Aorta (tissue), 5 donors: ENCODE data around the gene MIA3. TPM values are rescaled to one million over a fixed set of nuclear protein-coding genes. Genes with fewer than 3 reads are reported as not detected.

Source experiments
- ATAC-seq: fragments of 200-7000 bp; cut with Tn5 transposase; one replicate; pipeline ENCODE4 v1.9.1; 2022; ENCODE audit warnings: moderate library complexity; ENCODE audit not compliant: low FRiP score
- DNase-seq, 2 donors: peaks; one replicate each; pipeline ENCODE4 v3.0.0-alpha.2; 2020
- H3K27ac ChIP-seq, 2 donors: one replicate each; pipeline ENCODE4 v1.5.1; 2013; ENCODE audit warnings: low read length in 2 of 2, mild to moderate bottlenecking in 2 of 2, moderate library complexity in 2 of 2, control low read depth in 1 of 2, inconsistent platforms in 1 of 2, low read depth in 1 of 2
- H3K27me3 ChIP-seq, 2 donors: one replicate each; pipeline ENCODE4 v1.6.1; 2013; ENCODE audit warnings: control low read depth in 1 of 2, low read length in 1 of 2, mild to moderate bottlenecking in 1 of 2, moderate library complexity in 1 of 2; ENCODE audit not compliant: insufficient read depth in 2 of 2, control insufficient read depth in 1 of 2
- H3K36me3 ChIP-seq, 2 donors: one replicate each; pipeline ENCODE4 v1.6.1; 2013; ENCODE audit warnings: control low read depth in 1 of 2, low read length in 1 of 2, mild to moderate bottlenecking in 1 of 2; ENCODE audit not compliant: insufficient read depth in 2 of 2, control insufficient read depth in 1 of 2
- H3K4me1 ChIP-seq, 2 donors: one replicate each; pipeline ENCODE4 v1.6.1; 2013; ENCODE audit warnings: low read length in 2 of 2, control low read depth in 1 of 2, mild to moderate bottlenecking in 1 of 2, moderate library complexity in 1 of 2; ENCODE audit not compliant: insufficient read depth in 2 of 2, control insufficient read depth in 1 of 2
- H3K4me3 ChIP-seq, 2 donors: one replicate each; pipeline ENCODE4 v1.5.1; 2013; ENCODE audit warnings: low read length in 2 of 2, control low read depth in 1 of 2, mild to moderate bottlenecking in 1 of 2
- H3K9me3 ChIP-seq: one replicate; pipeline ENCODE4 v1.6.1; 2013; ENCODE audit warnings: mild to moderate bottlenecking, low read length; ENCODE audit not compliant: control insufficient read depth
- WGBS, 2 donors: extraction: QIAGEN DNeasy Blood & Tissue Kit; methylation state at CpG; one replicate each; pipeline ENCODE4 v1.1.7; 2013; 5-methylcytosine and 5-hydroxymethylcytosine counted together
- intact Hi-C, 2 donors: fragments of 100-400 bp; cut with DNase I; formaldehyde crosslinking; loops; one replicate each; pipeline versions ENCODE4 v1.14.2 to v1.15.0; 2022
- long read RNA-seq, 2 donors: library from polyadenylated mRNA; unstranded; transcript quantifications; one replicate each; pipeline ENCODE4 v2.0.0, GENCODE V29; 2020 to 2021
- polyA plus RNA-seq, 2 donors: library from polyadenylated mRNA; stranded (reverse); fragments of 200-250 nt; gene quantifications; one replicate each; pipeline ENCODE4 v1.2.3, GENCODE V29; 2013
- total RNA-seq, 2 donors: library from RNA; stranded (reverse); fragmentation: NEBNext Ultra II Directional; extraction: Animal tissue kit (Norgen Biotek cat#: 25700); gene quantifications; one replicate each; pipeline ENCODE4 v1.2.1, GENCODE V29; 2021
- donor health status: healthy with polysubstance abuse.
- donor health status: Bipolar disorder and iron deficiency.
- donor health status: DM: no; HTN: no; CAD: no.
- donor health status: DM: no; HTN: no; CAD: no.
- donor health status: DM: yes; HTN: yes; CAD: no.

MIA3 gene
- total RNA-seq (10 to 100 TPM; 55.7 to 67.4 TPM), polyA plus RNA-seq (10 to 100 TPM; 15.7 to 43.3 TPM)
- long read RNA-seq, donor 1, transcript MIA3-201 (23 exons, 2,735 nt), result major isoform, 7 of 42 reads
- long read RNA-seq, donor 1, partial matches to known transcripts, result 19 of 42 reads
- long read RNA-seq, donor 1, other reads (novel, unspliced or antisense), result 16 of 42 reads
- long read RNA-seq, donor 2, full-length matches to known transcripts, result 7 of 47 reads
- long read RNA-seq, donor 2, partial matches to known transcripts, result 6 of 47 reads
- long read RNA-seq, donor 2, other reads (novel, unspliced or antisense), result 34 of 47 reads

GRCh38 chr1:222618001-222618879 is at the start of gene MIA3:
Gene MIA3 (plus strand): TSS chr1:222618097. CDS start chr1:222618111, 14 bp downstream.
- intact Hi-C loops, result no loop called here

GRCh38 chr1:222570837-222571236 is 47.1 kb upstream of the MIA3 start:
- H3K9me3 ChIP-seq, result no peaks in the 10 kb centered on the region
- 96 to 97% methylated on average over 1 of the region's 1 CpG for WGBS, 2 donors

More at GRCh38 chr1:222618001-222618879, at the start of gene MIA3:
- DNase-seq, result peak; percentile 89 to 93
- WGBS, 2 donors, result 0 to 1% methylated on average over 55 to 81 of the region's 81 CpGs
- Histone ChIP-seq H3K27me3 (no peaks in the 10 kb centered on the region), H3K4me1 (no peaks in the 10 kb centered on the region), H3K27ac (peak within 1 kb of the TSS in 1 of 2 donors; percentile 59), H3K4me3 (peak within 1 kb of the TSS; percentile 95 to 96), H3K36me3 (no peaks in the 10 kb centered on the region), H3K9me3 (no peaks in the 10 kb centered on the region)
- peak; percentile 87 for ATAC-seq

GRCh38 chr1:222579316-222579715 is 38.6 kb upstream of the MIA3 start:
- intact Hi-C loops, result no loop called here
- no peak for ATAC-seq
- no peak for DNase-seq
- Histone ChIP-seq H3K36me3 (peaks cover 0 to 3% of the 10 kb centered on the region in 2 donors), H3K9me3 (no peaks in the 10 kb centered on the region), H3K4me1 (no peaks in the 10 kb centered on the region), H3K27ac (no peak overlapping the region), H3K4me3 (no peak overlapping the region), H3K27me3 (no peaks in the 10 kb centered on the region)
- WGBS, 2 donors, result 79 to 81% methylated on average over 3 of the region's 3 CpGs

More at GRCh38 chr1:222570837-222571236, 47.1 kb upstream of the MIA3 start:
- Histone ChIP-seq H3K4me3 (no peak overlapping the region), H3K27ac (no peak overlapping the region), H3K36me3 (peaks cover 0 to 5% of the 10 kb centered on the region in 2 donors), H3K4me1 (no peaks in the 10 kb centered on the region), H3K27me3 (no peaks in the 10 kb centered on the region)
- no peak for DNase-seq
- intact Hi-C loops, result no loop called here
- ATAC-seq, result no peak

- Histone ChIP-seq H3K4me3 (no peak overlapping the region), H3K4me1 (peaks cover 0 to 2% of the 10 kb centered on the region in 2 donors), H3K27me3 (no peaks in the 10 kb centered on the region), H3K36me3 (no peaks in the 10 kb centered on the region), H3K27ac (no peak overlapping the region), H3K9me3 (no peaks in the 10 kb centered on the region)
- WGBS, 2 donors, result 85 to 86% methylated on average over 4 of the region's 4 CpGs
- DNase-seq (no peak), ATAC-seq (no peak)
- intact Hi-C loops, result loop anchor here in 1 of 2 donors (10.0 kb wide), 1 partner anchor 53 kb away; no protein-coding TSS in a partner anchor
Observed at GRCh38 chr1:222582099-222582774, 35.7 kb upstream of the MIA3 start.

- WGBS, 2 donors, result 74 to 76% methylated on average over 5 of the region's 5 CpGs
- Histone ChIP-seq H3K9me3 (no peaks in the 10 kb centered on the region), H3K27ac (no peak overlapping the region), H3K4me3 (no peak overlapping the region), H3K36me3 (no peaks in the 10 kb centered on the region), H3K4me1 (peaks cover 0 to 2% of the 10 kb centered on the region in 2 donors), H3K27me3 (no peaks in the 10 kb centered on the region)
- ATAC-seq (no peak), DNase-seq (no peak)
- intact Hi-C loops, result loop anchor here in 1 of 2 donors (10.0 kb wide), 1 partner anchor 52 kb away; no protein-coding TSS in a partner anchor
Observed at GRCh38 chr1:222583079-222583478, 34.8 kb upstream of the MIA3 start.

- H3K27me3 ChIP-seq, result no peaks in the 10 kb centered on the region
- intact Hi-C loops, result loop anchor here in 1 of 2 donors (10.0 kb wide), 1 partner anchor 48 kb away; no protein-coding TSS in a partner anchor
- no peaks in the 10 kb centered on the region for H3K9me3 ChIP-seq
- no peak for DNase-seq
- no peak overlapping the region for H3K4me3 ChIP-seq
- no peak for ATAC-seq
- 90 to 91% methylated on average over 2 of the region's 2 CpGs for WGBS, 2 donors
- H3K4me1 ChIP-seq, result peaks cover 2 to 4% of the 10 kb centered on the region in 2 donors
- H3K36me3 ChIP-seq, result no peaks in the 10 kb centered on the region
- H3K27ac ChIP-seq, result no peak overlapping the region
Observed at GRCh38 chr1:222586842-222587241, 31.1 kb upstream of the MIA3 start.

- intact Hi-C loops, result loop anchor here in 1 of 2 donors (10.0 kb wide), 1 partner anchor 47 kb away; no protein-coding TSS in a partner anchor
- Histone ChIP-seq H3K36me3 (no peaks in the 10 kb centered on the region), H3K9me3 (no peaks in the 10 kb centered on the region), H3K4me3 (no peak overlapping the region), H3K27ac (no peak overlapping the region), H3K27me3 (no peaks in the 10 kb centered on the region), H3K4me1 (peaks cover 2 to 4% of the 10 kb centered on the region in 2 donors)
- 11 to 18% methylated on average over 1 of the region's 1 CpG for WGBS, 2 donors
- DNase-seq, result no peak
- no peak for ATAC-seq
Observed at GRCh38 chr1:222588135-222588534, 29.8 kb upstream of the MIA3 start.
